OCI-LY1 (cell line): ENCODE results near the gene BLM.

Source experiments
- H2AFZ ChIP-seq: fragments of 200-600 bp; sonication (generic), shearing (Covaris generic); 2 replicates; pipeline ENCODE4 v1.6.0; 2014; ENCODE audit warnings: antibody characterized with exemption, mild to moderate bottlenecking, low read length
- H3F3A ChIP-seq: fragments of 200-600 bp; sonication (generic), shearing (Covaris generic); 2 replicates; pipeline ENCODE4 v1.6.0; 2014; ENCODE audit warnings: mild to moderate bottlenecking, antibody characterized with exemption, low read length, moderate library complexity; ENCODE audit not compliant: insufficient read depth
- H3K27ac ChIP-seq: fragments of 200-600 bp; sonication (generic); 2 replicates; pipeline ENCODE4 v1.5.1; 2014; ENCODE audit warnings: low read length, mixed run types, mild to moderate bottlenecking, low read depth; ENCODE audit not compliant: poor library complexity, severe bottlenecking
- H3K27me3 ChIP-seq: fragments of 200-600 bp; sonication (generic); 2 replicates; pipeline ENCODE4 v1.6.0; 2014; ENCODE audit warnings: antibody characterized with exemption, mild to moderate bottlenecking, low read length, moderate library complexity; ENCODE audit not compliant: insufficient read depth
- H3K36me3 ChIP-seq: fragments of 200-600 bp; sonication (generic); 2 replicates; pipeline ENCODE4 v1.6.1; 2014; ENCODE audit warnings: mild to moderate bottlenecking, antibody characterized with exemption, low read length, moderate library complexity, mixed read lengths; ENCODE audit not compliant: insufficient read depth
- H3K4me1 ChIP-seq: fragments of 200-600 bp; sonication (generic); 2 replicates; pipeline ENCODE4 v1.5.1; 2014; ENCODE audit warnings: mild to moderate bottlenecking, low read length, moderate library complexity; ENCODE audit not compliant: insufficient read depth, severe bottlenecking
- H3K4me2 ChIP-seq: fragments of 200-600 bp; sonication (generic), shearing (Covaris generic); 2 replicates; pipeline ENCODE4 v1.6.1; 2014; ENCODE audit warnings: low read length
- H3K4me3 ChIP-seq: fragments of 200-600 bp; sonication (generic); 2 replicates; pipeline ENCODE4 v1.5.1; 2014; ENCODE audit warnings: low read length, low read depth, mild to moderate bottlenecking, mixed read lengths; ENCODE audit not compliant: poor library complexity, severe bottlenecking
- H3K79me2 ChIP-seq: fragments of 200-600 bp; shearing (Covaris generic); 2 replicates; pipeline ENCODE4 v1.6.1; 2016; ENCODE audit warnings: mixed run types, low read length, mixed read lengths; ENCODE audit not compliant: insufficient read depth
- H3K9ac ChIP-seq: fragments of 200-600 bp; sonication (generic), shearing (Covaris generic); 2 replicates; pipeline ENCODE4 v1.6.1; 2014; ENCODE audit warnings: mild to moderate bottlenecking, low read length, mixed read lengths
- H3K9me2 ChIP-seq: fragments of 200-600 bp; sonication (generic), shearing (Covaris generic); 2 replicates; pipeline ENCODE4 v1.6.1; 2014; ENCODE audit warnings: low read depth, mild to moderate bottlenecking, low read length, mixed read lengths
- H3K9me3 ChIP-seq: fragments of 200-600 bp; shearing (Covaris generic); 2 replicates; pipeline ENCODE4 v1.6.1; 2014; ENCODE audit warnings: low read length, mixed read lengths
- H4K20me1 ChIP-seq: fragments of 200-600 bp; sonication (generic), shearing (Covaris generic); 2 replicates; pipeline ENCODE4 v1.6.0; 2016; ENCODE audit warnings: mild to moderate bottlenecking, low read length; ENCODE audit not compliant: insufficient read depth
- EZH2 ChIP-seq: fragments of 200-600 bp; sonication (generic), shearing (Covaris generic); IDR thresholded peaks from 2 replicates; pipeline ENCODE4 v1.8.0; 2017; ENCODE audit warnings: borderline replicate concordance, mixed run types, mild to moderate bottlenecking, antibody characterized with exemption, low read length, moderate library complexity, mixed read lengths
- TF ChIP-seq, protein P1 (sequence below): fragments of 200-600 bp; sonication (generic), shearing (Covaris generic); IDR thresholded peaks from 2 replicates; pipeline ENCODE4 v1.5.1; 2017; ENCODE audit warnings: mild to moderate bottlenecking, antibody characterized with exemption, low read length, moderate library complexity, mixed read lengths

The BLM gene

GRCh38 chr15:90742087-90742486 lies 24.9 kb downstream of the BLM start:
- no peak overlapping the region for H2AFZ ChIP-seq
- no peak overlapping the region for H3K4me3 ChIP-seq
- no peaks in the 10 kb centered on the region for H4K20me1 ChIP-seq
- H3K9me3 ChIP-seq, result peaks cover 6% of the 10 kb centered on the region; the same call in 1 of the 2 replicates
- H3K9ac ChIP-seq, result no peak overlapping the region
- H3K4me1 ChIP-seq, result peaks cover 9% of the 10 kb centered on the region
- no peaks in the 10 kb centered on the region for H3F3A ChIP-seq
- no peaks in the 10 kb centered on the region for H3K9me2 ChIP-seq
- H3K27ac ChIP-seq, result no peak overlapping the region
- peaks cover 40% of the 10 kb centered on the region for H3K79me2 ChIP-seq
- TF ChIP-seq, protein P1, sequence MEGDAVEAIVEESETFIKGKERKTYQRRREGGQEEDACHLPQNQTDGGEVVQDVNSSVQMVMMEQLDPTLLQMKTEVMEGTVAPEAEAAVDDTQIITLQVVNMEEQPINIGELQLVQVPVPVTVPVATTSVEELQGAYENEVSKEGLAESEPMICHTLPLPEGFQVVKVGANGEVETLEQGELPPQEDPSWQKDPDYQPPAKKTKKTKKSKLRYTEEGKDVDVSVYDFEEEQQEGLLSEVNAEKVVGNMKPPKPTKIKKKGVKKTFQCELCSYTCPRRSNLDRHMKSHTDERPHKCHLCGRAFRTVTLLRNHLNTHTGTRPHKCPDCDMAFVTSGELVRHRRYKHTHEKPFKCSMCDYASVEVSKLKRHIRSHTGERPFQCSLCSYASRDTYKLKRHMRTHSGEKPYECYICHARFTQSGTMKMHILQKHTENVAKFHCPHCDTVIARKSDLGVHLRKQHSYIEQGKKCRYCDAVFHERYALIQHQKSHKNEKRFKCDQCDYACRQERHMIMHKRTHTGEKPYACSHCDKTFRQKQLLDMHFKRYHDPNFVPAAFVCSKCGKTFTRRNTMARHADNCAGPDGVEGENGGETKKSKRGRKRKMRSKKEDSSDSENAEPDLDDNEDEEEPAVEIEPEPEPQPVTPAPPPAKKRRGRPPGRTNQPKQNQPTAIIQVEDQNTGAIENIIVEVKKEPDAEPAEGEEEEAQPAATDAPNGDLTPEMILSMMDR, result no peak
- no peak for TF ChIP-seq EZH2
- peaks cover 18% of the 10 kb centered on the region for H3K36me3 ChIP-seq
- H3K4me2 ChIP-seq, result peak overlapping the region; percentile 14; the same call in 1 of the 2 replicates
- no peaks in the 10 kb centered on the region for H3K27me3 ChIP-seq

- Histone ChIP-seq H3F3A (no peaks in the 10 kb centered on the region), H3K4me2 (no peak overlapping the region), H3K9me2 (no peaks in the 10 kb centered on the region), H3K4me3 (no peak overlapping the region), H4K20me1 (no peaks in the 10 kb centered on the region), H3K36me3 (peaks cover 21% of the 10 kb centered on the region), H3K27me3 (no peaks in the 10 kb centered on the region), H2AFZ (no peak overlapping the region), H3K4me1 (peaks cover 9% of the 10 kb centered on the region), H3K9ac (no peak overlapping the region), H3K9me3 (peaks cover 6% of the 10 kb centered on the region; the same call in 1 of the 2 replicates), H3K27ac (no peak overlapping the region), H3K79me2 (peaks cover 36% of the 10 kb centered on the region)
- TF ChIP-seq EZH2, result no peak
- TF ChIP-seq, protein P1, result no peak
Observed at GRCh38 chr15:90743407-90743806, 26.3 kb downstream of the BLM start.

GRCh38 chr15:90744759-90745402 lies 27.7 kb downstream of the BLM start:
- peaks cover 29% of the 10 kb centered on the region for H3K36me3 ChIP-seq
- no peaks in the 10 kb centered on the region for H3F3A ChIP-seq
- peaks cover 36% of the 10 kb centered on the region for H3K79me2 ChIP-seq
- H3K27me3 ChIP-seq, result no peaks in the 10 kb centered on the region
- no peak overlapping the region for H3K9ac ChIP-seq
- no peak overlapping the region for H3K27ac ChIP-seq
- H3K4me3 ChIP-seq, result no peak overlapping the region
- H3K9me2 ChIP-seq, result no peaks in the 10 kb centered on the region
- H3K9me3 ChIP-seq, result peaks cover 6% of the 10 kb centered on the region; the same call in 1 of the 2 replicates
- no peak overlapping the region for H2AFZ ChIP-seq
- peaks cover 9% of the 10 kb centered on the region for H3K4me1 ChIP-seq
- H3K4me2 ChIP-seq, result no peak overlapping the region
- TF ChIP-seq, protein P1, result no peak
- no peak for TF ChIP-seq EZH2
- H4K20me1 ChIP-seq, result no peaks in the 10 kb centered on the region
